Ishikawa (cell line): ENCODE measurements around the gene FST.

Source experiments
- CEBPB ChIP-seq: IDR thresholded peaks from 2 replicates; pipeline ENCODE4 v1.6.1; 2012
- CREB1 ChIP-seq: IDR thresholded peaks from 2 replicates; pipeline ENCODE4 v1.6.1; 2012; ENCODE audit warnings: low read depth
- EGR1 ChIP-seq: IDR thresholded peaks from 2 replicates; pipeline ENCODE4 v1.6.1; 2012
- EP300 ChIP-seq: IDR thresholded peaks from 2 replicates; pipeline ENCODE4 v1.6.1; 2012; ENCODE audit warnings: borderline replicate concordance
- MAX ChIP-seq: IDR thresholded peaks from 2 replicates; pipeline ENCODE4 v1.6.1; 2012
- RAD21 ChIP-seq: IDR thresholded peaks from 2 replicates; pipeline ENCODE4 v1.6.1; 2012; ENCODE audit warnings: low read depth
- REST ChIP-seq: IDR thresholded peaks from 2 replicates; pipeline ENCODE4 v1.6.1; 2012; ENCODE audit warnings: low read depth, mild to moderate bottlenecking
- TAF1 ChIP-seq: IDR thresholded peaks from 2 replicates; pipeline ENCODE4 v1.6.1; 2012; ENCODE audit warnings: low read depth, mild to moderate bottlenecking
- TCF12 ChIP-seq: IDR thresholded peaks from 2 replicates; pipeline ENCODE4 v1.6.1; 2012; ENCODE audit warnings: low read depth
- USF1 ChIP-seq: IDR thresholded peaks from 2 replicates; pipeline ENCODE4 v1.6.1; 2012
- YY1 ChIP-seq: IDR thresholded peaks from 2 replicates; pipeline ENCODE4 v1.6.1; 2012; ENCODE audit warnings: low read depth

GRCh38 chr5:53476019-53476418 lies 4.4 kb upstream of the FST start:
- TF ChIP-seq CREB1: no peak
- TF ChIP-seq EP300: no peak
- no peak for TF ChIP-seq TAF1
- TF ChIP-seq USF1: no peak
- TF ChIP-seq TCF12: no peak
- no peak for TF ChIP-seq MAX
- TF ChIP-seq EGR1: no peak
- no peak for TF ChIP-seq CEBPB
- no peak for TF ChIP-seq REST
- TF ChIP-seq RAD21: no peak
- TF ChIP-seq YY1: no peak
